ENCODE data around the gene APBA1. TPM values are rescaled to one million over a fixed set of nuclear protein-coding genes. Genes with fewer than 3 reads are reported as not detected.

APBA1 gene
- total and polyA plus RNA-seq, 9 of the 15 experiments (the other 6 are each of a cell fraction or from before 2014, with no cell fraction given) = 0.01 to 0.02 TPM; not detected in 7

- CTCF ChIA-PET (ENCODE audit: low intra/inter-chr PET ratio) = no interaction called here
- H3K9ac ChIP-seq (ENCODE audit: insufficient read depth in 1 of 2, low read depth in 2 of 2, low read length in 2 of 2) = no peak overlapping the region
- H4K20me1 ChIP-seq (replicated peaks; ENCODE audit: control insufficient read depth, insufficient read depth, low read length) = no peaks in the 10 kb centered on the region
- H3K27me3 ChIP-seq (ENCODE audit: control insufficient read depth in 2 of 2, insufficient read depth in 2 of 2, low read length in 2 of 2) = no peaks in the 10 kb centered on the region; a peak in 1 of 5 replicates
- H3K9me1 ChIP-seq (ENCODE audit: control insufficient read depth, insufficient read depth, low read length) = no peaks in the 10 kb centered on the region
- ATAC-seq (no peak), FAIRE-seq (no peak), DNase-seq (ENCODE audit: extremely low read depth in 1 of 4, low spot score in 3 of 4) (no peak)
- no peaks in the 10 kb centered on the region for H3K4me1 ChIP-seq (replicated peaks in 1 of 2; ENCODE audit: control insufficient read depth in 2 of 2, insufficient read depth in 2 of 2, low read length in 2 of 2)
- in situ Hi-C loops (cut with MboI) (no loop called here), intact Hi-C loops (cut with micrococcal nuclease) (no loop called here)
- H3K4me3 ChIP-seq = no peak overlapping the region
- no peaks in the 10 kb centered on the region for H3K36me3 ChIP-seq (ENCODE audit: control insufficient read depth, insufficient read depth, low read length)
- no peak overlapping the region for H3K27ac ChIP-seq (ENCODE audit: extremely low read depth, low read depth, low read length)
- TF ChIP-seq TFE3 (CRISPR knock-in tag; IDR thresholded peaks at IDR 0.05) (no peak), ZNF12 (CRISPR knock-in tag; IDR thresholded peaks at IDR 0.05) (no peak), ZBTB17 (CRISPR knock-in tag; IDR thresholded peaks at IDR 0.05) (no peak), RERE (CRISPR knock-in tag; IDR thresholded peaks at IDR 0.05; ENCODE audit: borderline replicate concordance) (no peak), PTRF (tag; IDR thresholded peaks at IDR 0.05) (no peak), PHF8 (IDR thresholded peaks at IDR 0.05; ENCODE audit: borderline replicate concordance, low read length) (no peak), ZBTB33 (CRISPR knock-in tag; IDR thresholded peaks at IDR 0.05) (no peak), SRSF3 (IDR thresholded peaks at IDR 0.05; ENCODE audit: insufficient read depth, low read length) (no peak), PREB (CRISPR knock-in tag; IDR thresholded peaks at IDR 0.05) (no peak), KDM2B (CRISPR knock-in tag; IDR thresholded peaks at IDR 0.05) (no peak)
- POLR2A ChIA-PET = no interaction called here
- no peaks in the 10 kb centered on the region for H3K9me3 ChIP-seq (replicated peaks; ENCODE audit: control insufficient read depth, insufficient read depth, low read depth, low read length)
- no TSS peak for BruUV-seq (replicated peaks)
- no peak overlapping the region for H3K4me2 ChIP-seq (ENCODE audit: insufficient read depth, low read length)
- WGBS (ENCODE audit: insufficient coverage, low coverage, missing lambda C conversion rate) = 0% methylated on average over 3 of the region's 3 CpGs
- no peaks in the 10 kb centered on the region for H3K79me2 ChIP-seq (ENCODE audit: control insufficient read depth, insufficient read depth, low read length)
- H2AFZ ChIP-seq (ENCODE audit: low read depth, low read length) = no peak overlapping the region
Observed at GRCh38 chr9:69622676-69623075, 49.5 kb downstream of the APBA1 start.
